HG02763 (cell line): ENCODE data around the gene RNF34.

Experiments used
- ATAC-seq: cut with Tn5 transposase; IDR thresholded peaks from one replicate; pipeline ENCODE4 v1.9.1; 2021; ENCODE audit warnings: mild to moderate bottlenecking, moderate library complexity; ENCODE audit not compliant: unreplicated experiment

The RNF34 gene

GRCh38 chr12:121465921-121466793 is 66.2 kb downstream of the RNF34 start:
- ATAC-seq: peak; percentile 17

GRCh38 chr12:121466794-121467637 is 67.1 kb downstream of the RNF34 start:
- ATAC-seq: peak; percentile 91

DNA sequence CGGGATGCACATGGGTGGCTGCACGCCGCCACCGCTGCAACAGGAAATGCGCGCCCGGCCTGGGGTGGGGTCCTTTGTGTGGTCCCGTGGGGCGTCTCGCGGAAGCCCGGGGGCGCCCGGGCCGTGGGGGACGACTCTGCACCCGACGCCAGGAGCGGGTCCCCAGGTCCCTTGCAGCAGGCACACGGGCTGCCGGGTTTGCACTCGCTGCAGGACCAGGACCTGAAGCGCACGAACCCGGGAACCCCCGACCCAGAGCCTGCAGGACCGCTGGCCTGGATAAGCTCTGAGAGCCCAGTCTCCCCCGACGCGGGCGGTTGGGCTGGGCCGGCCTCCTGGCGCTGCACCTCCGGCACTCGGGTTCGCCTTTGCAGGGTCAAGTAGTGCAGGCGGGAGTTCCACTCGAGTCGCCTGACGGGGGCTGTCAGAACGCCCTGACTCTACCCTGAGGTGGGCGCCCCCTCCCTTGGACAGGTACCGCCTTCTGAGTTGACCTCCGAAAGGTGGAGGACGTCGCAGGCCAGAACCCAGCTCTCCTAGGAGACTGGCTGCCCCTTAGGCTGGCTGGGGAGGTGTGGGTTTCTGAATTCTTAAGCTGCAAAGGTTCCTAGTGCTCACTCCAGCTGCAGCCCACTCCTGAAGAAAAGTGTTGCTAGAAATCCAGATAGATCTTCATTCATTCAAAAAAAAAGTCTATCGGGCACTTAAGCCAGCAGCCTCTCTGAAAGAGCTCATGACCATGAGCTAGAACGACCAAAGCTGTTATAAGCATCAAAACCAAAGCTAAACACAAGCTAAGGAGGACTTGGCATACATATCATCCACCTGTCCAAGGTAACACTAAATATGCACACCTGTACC is 68.0 kb downstream of the RNF34 start:
- no peak for ATAC-seq

- no peak for ATAC-seq
Observed at GRCh38 chr12:121468499-121468801, 68.5 kb downstream of the RNF34 start.

DNA sequence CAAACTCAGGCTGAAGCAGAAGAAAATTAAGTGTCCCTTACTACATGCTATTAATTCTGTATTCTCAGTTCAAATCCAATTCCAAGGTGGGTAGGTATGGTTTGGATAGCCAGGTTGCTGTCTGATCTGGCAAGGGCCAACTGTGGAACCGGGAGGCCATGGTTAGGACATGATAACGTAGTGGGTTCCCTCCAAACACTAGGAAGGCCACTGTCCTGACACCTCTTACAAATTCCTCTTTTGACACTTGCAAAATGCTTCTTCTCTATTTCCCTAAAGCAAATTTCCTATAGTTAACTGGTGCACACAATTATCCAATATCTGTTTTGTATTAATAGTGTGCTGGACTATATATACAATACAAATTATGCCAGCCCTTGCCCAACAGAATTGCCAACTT is 70.8 kb downstream of the RNF34 start:
- ATAC-seq: no peak

GRCh38 chr12:121472150-121472905 is 72.4 kb downstream of the RNF34 start:
- no peak for ATAC-seq
